PC-9 (cell line): ENCODE measurements around the gene TMTC4. TPM values are rescaled to one million over a fixed set of nuclear protein-coding genes. Genes with fewer than 3 reads are reported as not detected.

Experiments used
- BruUV-seq: library from RNA; stranded (reverse); fragments of 400-500 nt; replicated peaks from 2 replicates; lab custom pipeline; 2021; lab: Mats Ljungman, UMichigan
- CTCF ChIA-PET: fragments of 300-600 bp; sonication (Branson Sonifier 250); formaldehyde crosslinking; loops from one replicate; lab custom pipeline; 2022; ENCODE audit warnings: antibody characterized with exemption; lab: Charles Lee
- POLR2A ChIA-PET: fragments of 300-600 bp; sonication (Branson Sonifier 250); formaldehyde crosslinking; loops from one replicate; lab custom pipeline; 2022; ENCODE audit warnings: antibody characterized with exemption; ENCODE audit not compliant: unreplicated experiment; lab: Charles Lee
- DNase-seq, 2 experiments: peaks; one replicate each; pipeline versions ENCODE4 v3.0.0 to v3.0.0-alpha.2; 2015 to 2022; ENCODE audit warnings: mixed read lengths in 1 of 2
- H2AFZ ChIP-seq: fragments of 200-600 bp; sonication (generic); 2 replicates; pipeline ENCODE4 v1.8.1; 2017; ENCODE audit warnings: antibody characterized with exemption
- H3F3A ChIP-seq: fragments of 200-600 bp; sonication (generic); 2 replicates; pipeline ENCODE4 v1.8.1; 2017; ENCODE audit warnings: antibody characterized with exemption, mild to moderate bottlenecking, low read depth; ENCODE audit not compliant: insufficient read depth
- H3K27ac ChIP-seq: fragments of 200-600 bp; sonication (generic); 2 replicates; pipeline ENCODE4 v1.6.1; 2016; ENCODE audit warnings: mixed run types
- H3K27me3 ChIP-seq: fragments of 200-600 bp; sonication (generic); 2 replicates; pipeline ENCODE4 v1.6.1; 2016; ENCODE audit warnings: low read depth, mixed run types; ENCODE audit not compliant: insufficient read depth
- H3K36me3 ChIP-seq: fragments of 200-600 bp; sonication (generic); 2 replicates; pipeline ENCODE4 v1.6.1; 2016; ENCODE audit warnings: low read depth, mixed run types
- H3K4me1 ChIP-seq: fragments of 200-600 bp; sonication (generic); replicated peaks from 2 replicates; pipeline ENCODE4 v1.6.1; 2016; ENCODE audit warnings: mixed run types; ENCODE audit not compliant: insufficient read depth
- H3K4me2 ChIP-seq: fragments of 200-600 bp; sonication (generic); 2 replicates; pipeline ENCODE4 v1.6.1; 2017; ENCODE audit warnings: mixed run types
- H3K4me3 ChIP-seq: fragments of 200-600 bp; sonication (generic); 2 replicates; pipeline ENCODE4 v1.6.1; 2016; ENCODE audit warnings: mixed run types
- H3K79me2 ChIP-seq: fragments of 200-600 bp; sonication (generic); 2 replicates; pipeline ENCODE4 v1.6.1; 2017; ENCODE audit warnings: low read depth, mixed run types
- H3K9me2 ChIP-seq: fragments of 200-600 bp; sonication (generic); 2 replicates; pipeline ENCODE4 v1.8.1; 2017; ENCODE audit warnings: mild to moderate bottlenecking; ENCODE audit not compliant: insufficient read depth
- H3K9me3 ChIP-seq: fragments of 200-600 bp; sonication (generic); 2 replicates; pipeline ENCODE4 v1.8.1; 2016; ENCODE audit warnings: low read depth; ENCODE audit not compliant: insufficient read depth
- H4K20me1 ChIP-seq: fragments of 200-600 bp; sonication (generic); 2 replicates; pipeline ENCODE4 v1.8.1; 2017; ENCODE audit not compliant: insufficient read depth
- EZH2 ChIP-seq: fragments of 200-600 bp; sonication (generic); IDR thresholded peaks from 2 replicates; pipeline ENCODE4 v1.8.0; 2017; ENCODE audit warnings: antibody characterized with exemption, low read depth
- intact Hi-C: fragments of 100-400 bp; cut with micrococcal nuclease; formaldehyde crosslinking; loops from one replicate; pipeline ENCODE4 v1.10.0; 2022; ENCODE audit not compliant: unreplicated experiment
- total RNA-seq: library from RNA; stranded (reverse); gene quantifications from 2 replicates; pipeline ENCODE4 v1.2.3, GENCODE V29; 2021
- TF ChIP-seq, protein P1 (sequence below): fragments of 200-600 bp; sonication (generic); conservative IDR thresholded peaks from 2 replicates; pipeline ENCODE4 v1.6.1; 2017; ENCODE audit warnings: mixed run types, antibody characterized with exemption, mild to moderate bottlenecking, moderate library complexity

The TMTC4 gene
- total RNA-seq, 1 experiment from 2014 or later = 16.2 TPM

DNA sequence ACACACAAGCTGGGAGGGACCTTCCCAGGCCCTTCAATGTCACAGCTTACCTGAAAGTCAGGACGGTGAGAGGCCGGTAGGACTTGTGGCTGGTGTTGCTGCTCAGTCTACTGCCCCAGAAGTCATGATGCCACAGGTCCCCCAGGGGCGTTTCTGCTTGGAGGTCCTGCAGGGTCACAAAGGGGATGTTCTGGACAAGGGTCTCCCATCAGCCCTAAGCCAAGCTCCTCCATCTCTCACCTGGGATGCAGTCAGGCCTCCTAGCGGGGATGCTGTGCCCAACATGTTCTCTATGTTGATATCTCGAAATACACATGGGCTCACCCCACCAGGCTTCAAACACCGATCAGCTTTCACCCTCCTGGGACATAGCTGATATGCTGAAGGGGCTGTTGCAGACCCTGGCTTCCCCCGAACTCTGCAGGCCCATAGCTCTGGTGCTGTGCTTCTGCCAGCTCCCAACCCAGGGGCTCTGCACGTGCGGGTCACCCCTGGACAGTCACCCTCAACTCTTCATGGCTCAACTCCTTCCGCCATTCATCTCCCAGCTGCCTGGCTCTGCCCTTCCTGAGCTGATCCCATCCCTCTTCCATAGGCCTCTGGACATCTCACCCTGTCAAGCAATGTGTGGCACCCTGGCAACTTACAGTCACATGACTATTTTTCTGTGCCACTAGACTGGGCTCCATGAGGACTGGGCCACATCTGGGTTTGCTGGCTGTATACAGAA lies 10.3 kb downstream of the TMTC4 start:
- CTCF ChIA-PET = no interaction called here

DNA sequence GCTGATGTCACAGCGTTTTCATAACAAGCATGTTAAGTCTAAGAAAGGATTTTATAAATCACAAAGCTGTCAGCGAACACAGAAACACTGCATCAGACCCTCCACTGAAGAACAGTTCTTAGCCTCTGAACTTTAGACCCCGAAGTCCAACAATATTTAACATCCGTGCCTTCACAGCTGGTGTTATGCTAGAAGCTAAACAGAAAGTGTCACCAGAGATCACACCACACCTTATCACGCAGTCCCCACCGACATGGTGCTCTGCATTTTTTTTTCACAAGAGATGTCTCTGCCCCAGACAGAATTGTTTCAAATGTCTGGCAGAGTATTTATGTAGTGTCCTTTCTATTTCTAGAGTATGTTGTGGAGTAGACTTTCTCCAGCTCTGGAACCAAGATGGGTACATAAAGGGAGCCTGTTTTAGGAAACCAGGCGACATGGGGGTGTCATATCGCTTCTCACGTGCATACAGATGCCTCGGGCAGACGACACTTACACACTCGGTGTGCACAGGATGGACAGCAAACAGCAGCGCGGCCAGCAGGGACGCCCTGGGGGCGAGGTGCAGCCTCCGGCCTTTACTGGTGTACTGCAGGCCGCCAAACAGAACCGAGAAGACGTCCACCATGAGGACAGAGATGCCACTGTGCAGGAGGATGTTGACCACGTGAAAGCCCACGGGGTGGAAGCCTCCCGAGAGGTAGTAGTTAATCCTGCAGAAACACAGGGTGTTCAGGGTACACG lies 12.0 kb downstream of the TMTC4 start:
- Histone ChIP-seq H4K20me1 (no peaks in the 10 kb centered on the region), H3K4me2 (no peak overlapping the region), H3K4me3 (no peak overlapping the region), H3K4me1 (no peaks in the 10 kb centered on the region), H3K27ac (no peak overlapping the region), H3K9me3 (no peaks in the 10 kb centered on the region), H3F3A (no peaks in the 10 kb centered on the region), H2AFZ (no peak overlapping the region), H3K36me3 (0 out of 2 replicates have a peak, but pooled peaks cover 3% of the 10 kb centered on the region), H3K27me3 (no peaks in the 10 kb centered on the region), H3K9me2 (no peaks in the 10 kb centered on the region), H3K79me2 (no peaks in the 10 kb centered on the region)
- intact Hi-C loops = no loop called here
- no peak for DNase-seq
- POLR2A ChIA-PET = no interaction called here
- TF ChIP-seq EZH2 = no peak
- TF ChIP-seq, protein P1, sequence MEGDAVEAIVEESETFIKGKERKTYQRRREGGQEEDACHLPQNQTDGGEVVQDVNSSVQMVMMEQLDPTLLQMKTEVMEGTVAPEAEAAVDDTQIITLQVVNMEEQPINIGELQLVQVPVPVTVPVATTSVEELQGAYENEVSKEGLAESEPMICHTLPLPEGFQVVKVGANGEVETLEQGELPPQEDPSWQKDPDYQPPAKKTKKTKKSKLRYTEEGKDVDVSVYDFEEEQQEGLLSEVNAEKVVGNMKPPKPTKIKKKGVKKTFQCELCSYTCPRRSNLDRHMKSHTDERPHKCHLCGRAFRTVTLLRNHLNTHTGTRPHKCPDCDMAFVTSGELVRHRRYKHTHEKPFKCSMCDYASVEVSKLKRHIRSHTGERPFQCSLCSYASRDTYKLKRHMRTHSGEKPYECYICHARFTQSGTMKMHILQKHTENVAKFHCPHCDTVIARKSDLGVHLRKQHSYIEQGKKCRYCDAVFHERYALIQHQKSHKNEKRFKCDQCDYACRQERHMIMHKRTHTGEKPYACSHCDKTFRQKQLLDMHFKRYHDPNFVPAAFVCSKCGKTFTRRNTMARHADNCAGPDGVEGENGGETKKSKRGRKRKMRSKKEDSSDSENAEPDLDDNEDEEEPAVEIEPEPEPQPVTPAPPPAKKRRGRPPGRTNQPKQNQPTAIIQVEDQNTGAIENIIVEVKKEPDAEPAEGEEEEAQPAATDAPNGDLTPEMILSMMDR = no peak
- no TSS peak for BruUV-seq
- CTCF ChIA-PET = no interaction called here

More for the DNA sequence above, 10.3 kb downstream of the TMTC4 start:
- Histone ChIP-seq H3K36me3 (0 out of 2 replicates have a peak, but pooled peaks cover 3% of the 10 kb centered on the region), H4K20me1 (no peaks in the 10 kb centered on the region), H3K27ac (no peak overlapping the region), H3K4me2 (no peak overlapping the region), H2AFZ (no peak overlapping the region), H3K27me3 (no peaks in the 10 kb centered on the region), H3F3A (no peaks in the 10 kb centered on the region), H3K4me1 (no peaks in the 10 kb centered on the region), H3K9me2 (no peaks in the 10 kb centered on the region), H3K79me2 (no peaks in the 10 kb centered on the region), H3K9me3 (no peaks in the 10 kb centered on the region), H3K4me3 (no peak overlapping the region)
- POLR2A ChIA-PET = no interaction called here
- TF ChIP-seq, protein P1 = no peak
- no peak for TF ChIP-seq EZH2
- BruUV-seq = no TSS peak
- no peak for DNase-seq
- intact Hi-C loops = no loop called here

DNA sequence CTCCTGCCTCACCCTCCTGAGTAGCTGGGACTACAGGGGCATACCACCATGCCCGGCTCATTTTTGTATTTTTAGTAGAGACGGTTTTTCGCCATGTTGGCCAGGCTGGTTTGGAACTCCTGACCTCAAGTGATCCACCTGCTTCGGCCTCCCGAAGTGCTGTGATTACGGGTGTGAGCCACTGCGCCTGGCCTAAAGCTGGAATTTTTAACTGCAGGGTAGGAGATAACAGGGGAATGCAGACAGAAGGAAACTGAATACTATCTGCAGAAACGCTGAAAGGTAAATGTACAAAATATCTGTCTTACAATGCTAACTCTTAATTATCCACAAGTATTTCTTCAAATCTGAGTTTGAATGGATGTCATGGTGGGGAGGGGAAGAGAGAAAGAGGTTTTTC lies 13.8 kb downstream of the TMTC4 start:
- H3K4me3 ChIP-seq = no peak overlapping the region
- intact Hi-C loops = no loop called here
- DNase-seq = no peak
- 0 out of 2 replicates have a peak, but pooled peaks cover 3% of the 10 kb centered on the region for H3K36me3 ChIP-seq
- CTCF ChIA-PET = no interaction called here
- no peaks in the 10 kb centered on the region for H3K79me2 ChIP-seq
- no peak for TF ChIP-seq EZH2
- TF ChIP-seq, protein P1 = no peak
- H4K20me1 ChIP-seq = no peaks in the 10 kb centered on the region
- H3K4me2 ChIP-seq = no peak overlapping the region
- no peak overlapping the region for H2AFZ ChIP-seq
- H3K9me3 ChIP-seq = no peaks in the 10 kb centered on the region
- H3F3A ChIP-seq = no peaks in the 10 kb centered on the region
- no TSS peak for BruUV-seq
- H3K27me3 ChIP-seq = no peaks in the 10 kb centered on the region
- H3K4me1 ChIP-seq = no peaks in the 10 kb centered on the region
- POLR2A ChIA-PET = no interaction called here
- H3K27ac ChIP-seq = no peak overlapping the region
- H3K9me2 ChIP-seq = no peaks in the 10 kb centered on the region
